Measurements from ENCODE around the gene PHF20.

DNA sequence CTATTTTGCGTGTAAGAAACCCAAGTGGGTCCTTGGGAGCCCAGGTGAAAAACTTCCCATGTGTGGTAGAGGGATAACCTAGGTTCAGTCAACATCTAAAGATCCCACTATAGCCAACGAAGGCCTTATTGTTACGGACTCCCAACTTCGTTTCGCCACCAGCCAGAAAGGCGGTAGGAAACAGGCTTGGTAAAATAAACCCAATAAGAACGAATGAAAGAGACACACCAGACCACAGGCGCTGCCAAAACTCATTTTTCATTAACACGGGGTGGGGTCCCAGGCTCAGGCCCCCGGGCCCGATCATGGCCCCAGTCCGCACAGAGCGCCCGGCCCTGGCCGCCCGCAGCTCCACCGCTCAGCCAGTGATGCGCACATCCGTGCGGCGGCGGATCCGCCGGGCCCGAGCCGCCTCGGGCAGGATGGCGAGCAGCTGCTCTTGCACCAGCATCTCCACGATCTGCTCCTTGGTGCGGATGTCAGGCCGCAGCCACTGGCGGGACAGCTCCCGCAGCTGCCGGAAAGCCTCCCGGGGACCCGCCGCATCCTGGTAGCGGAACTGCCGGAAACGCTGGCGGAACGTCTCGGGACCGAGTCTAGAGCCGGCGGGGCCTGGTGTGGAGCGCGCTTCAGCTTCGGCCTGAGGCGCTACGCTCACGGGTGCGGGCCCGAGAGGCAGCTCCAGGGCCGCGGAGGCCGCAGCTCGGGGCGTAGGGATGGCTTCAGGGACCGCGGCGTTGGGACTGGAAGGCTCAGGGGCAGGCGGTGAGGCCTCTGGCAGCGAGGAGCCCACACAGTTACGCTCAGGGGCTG lies 181.8 kb downstream of the PHF20 start:
- TF ChIP-seq POLR2A (IDR thresholded peaks at IDR 0.05) = no peak
- TF ChIP-seq, protein P1, sequence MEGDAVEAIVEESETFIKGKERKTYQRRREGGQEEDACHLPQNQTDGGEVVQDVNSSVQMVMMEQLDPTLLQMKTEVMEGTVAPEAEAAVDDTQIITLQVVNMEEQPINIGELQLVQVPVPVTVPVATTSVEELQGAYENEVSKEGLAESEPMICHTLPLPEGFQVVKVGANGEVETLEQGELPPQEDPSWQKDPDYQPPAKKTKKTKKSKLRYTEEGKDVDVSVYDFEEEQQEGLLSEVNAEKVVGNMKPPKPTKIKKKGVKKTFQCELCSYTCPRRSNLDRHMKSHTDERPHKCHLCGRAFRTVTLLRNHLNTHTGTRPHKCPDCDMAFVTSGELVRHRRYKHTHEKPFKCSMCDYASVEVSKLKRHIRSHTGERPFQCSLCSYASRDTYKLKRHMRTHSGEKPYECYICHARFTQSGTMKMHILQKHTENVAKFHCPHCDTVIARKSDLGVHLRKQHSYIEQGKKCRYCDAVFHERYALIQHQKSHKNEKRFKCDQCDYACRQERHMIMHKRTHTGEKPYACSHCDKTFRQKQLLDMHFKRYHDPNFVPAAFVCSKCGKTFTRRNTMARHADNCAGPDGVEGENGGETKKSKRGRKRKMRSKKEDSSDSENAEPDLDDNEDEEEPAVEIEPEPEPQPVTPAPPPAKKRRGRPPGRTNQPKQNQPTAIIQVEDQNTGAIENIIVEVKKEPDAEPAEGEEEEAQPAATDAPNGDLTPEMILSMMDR (IDR thresholded peaks at IDR 0.05) = no peak
